Stimulated activated CD4-positive, alpha-beta T cell treated with anti-CD3 and anti-CD28 coated beads, Interleukin-15, amount 100 ng/mL, for 1 hour (primary cell): Measurements from ENCODE around the gene DNAH14.
"Not testable (repeated sequence)": the region's sequence is repeated elsewhere in the genome, so short reads cannot be mapped to it uniquely, and the experiment has no call there.

Experiments
- DNase-seq, 2 donors: peaks; one replicate each; pipeline ENCODE4 v3.0.0-alpha.2; 2020; ENCODE audit warnings: low read depth in 1 of 2, low spot score in 1 of 2

Gene DNAH14

DNA sequence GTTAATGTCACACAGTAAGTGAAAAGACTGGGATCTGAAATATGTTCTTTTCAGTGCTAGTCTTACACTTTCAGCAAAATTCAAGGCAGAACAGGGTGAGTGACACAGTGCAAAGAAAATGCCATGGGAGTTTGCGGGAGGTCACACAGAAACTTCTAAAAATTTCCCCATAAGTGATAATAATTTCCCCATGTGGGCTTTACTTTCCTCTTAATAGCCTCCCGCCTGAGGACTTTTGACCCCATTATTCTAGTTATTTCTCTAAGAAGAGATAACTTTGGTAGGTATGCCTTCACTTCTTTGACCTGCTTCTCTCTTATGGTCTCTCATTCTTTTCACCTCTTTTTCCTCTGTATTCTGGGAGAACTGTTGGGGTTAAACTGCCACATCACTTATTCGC, 8.1 kb upstream of the DNAH14 start:
- DNase-seq = no peak

DNA sequence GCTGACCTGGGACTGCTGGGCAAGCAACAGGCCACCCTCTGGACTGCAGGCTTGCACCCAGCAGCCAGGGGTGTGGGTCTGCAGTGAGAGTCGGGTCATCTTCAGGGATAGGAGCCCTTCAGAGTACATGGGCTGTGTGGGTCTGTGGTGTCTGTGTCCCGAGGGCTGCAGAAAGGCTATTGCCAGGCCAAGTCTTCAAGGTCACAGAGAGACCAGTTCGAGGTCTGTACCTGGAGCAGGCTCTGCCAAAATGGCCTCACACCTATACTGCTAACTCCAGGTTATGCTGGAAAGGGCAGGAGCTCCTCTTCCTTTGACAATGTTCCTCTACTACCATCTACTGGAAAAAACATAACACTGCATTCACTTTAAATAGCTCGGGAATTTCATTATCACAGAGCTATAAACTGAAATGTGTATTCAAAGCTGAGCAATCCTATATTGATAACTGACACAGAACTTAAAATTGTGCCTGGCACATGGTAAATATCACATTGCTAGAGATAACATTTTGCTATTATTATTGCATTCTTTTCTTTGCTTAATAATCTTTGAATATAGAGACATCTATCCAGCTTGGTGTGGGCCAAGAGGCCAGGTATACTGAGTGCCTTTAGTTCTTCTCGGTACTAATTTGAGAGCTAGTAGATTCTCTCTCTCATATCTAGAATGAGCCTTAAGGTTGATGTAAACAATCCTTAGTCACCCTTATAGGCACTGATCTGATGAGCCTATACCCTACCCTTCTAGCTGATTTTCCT, 6.9 kb upstream of the DNAH14 start:
- no peak for DNase-seq

DNA sequence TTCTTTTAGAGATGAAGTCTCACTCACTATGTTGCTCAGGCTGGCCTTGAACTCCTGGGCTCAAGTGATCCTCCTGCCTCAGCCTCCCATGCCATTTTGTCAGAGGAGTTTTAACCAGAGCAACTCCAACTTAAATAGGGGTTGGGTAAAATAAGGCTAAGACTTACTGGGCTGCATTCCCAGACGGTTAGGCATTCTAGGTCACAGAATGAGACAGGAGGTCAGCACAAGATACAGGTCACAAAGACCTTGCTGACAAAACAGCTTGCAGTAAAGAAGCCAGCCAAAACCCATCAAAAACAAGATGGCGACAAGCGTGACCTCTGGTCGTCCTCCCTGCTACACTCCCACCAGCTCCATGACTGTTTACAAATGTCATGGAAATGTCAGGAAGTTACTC, 5.7 kb upstream of the DNAH14 start:
- DNase-seq = no peak

DNA sequence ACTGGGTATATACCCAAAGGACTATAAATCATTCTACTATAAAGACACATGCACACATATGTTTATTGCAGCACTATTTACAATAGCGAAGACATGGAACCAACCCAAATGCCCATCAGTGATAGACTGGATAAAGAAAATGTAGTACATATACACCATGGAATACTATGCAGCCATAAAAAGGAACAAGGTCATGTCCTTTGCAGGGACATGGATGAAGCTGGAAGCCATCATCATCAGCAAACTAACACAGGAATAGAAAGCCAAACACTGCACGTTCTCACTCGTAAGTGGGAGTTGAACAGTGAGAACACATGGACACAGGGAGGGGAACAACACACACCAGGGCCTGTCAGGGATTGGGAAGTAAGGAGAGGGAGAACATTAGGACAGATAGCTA, 1.8 kb upstream of the DNAH14 start:
- DNase-seq = not testable (repeated sequence)

DNA sequence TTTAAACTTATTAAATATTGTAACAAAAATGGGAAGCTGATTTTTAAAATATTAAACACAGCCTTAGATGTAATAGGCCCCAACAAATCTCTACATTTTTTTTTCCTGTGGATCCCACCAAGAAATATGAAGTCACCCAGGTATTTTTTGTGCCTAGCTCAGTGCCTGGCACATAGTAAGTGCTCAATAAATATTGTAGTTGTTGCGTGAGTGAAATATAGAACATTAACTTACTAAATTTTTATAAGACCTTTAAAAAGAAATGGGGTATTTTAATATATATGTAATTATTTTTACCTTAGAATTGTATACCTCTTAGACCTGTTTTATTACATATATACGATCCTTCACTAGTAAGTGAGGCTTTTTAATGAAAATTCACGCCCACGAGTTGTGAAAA, 569 bp upstream of the DNAH14 start:
- no peak for DNase-seq

DNA sequence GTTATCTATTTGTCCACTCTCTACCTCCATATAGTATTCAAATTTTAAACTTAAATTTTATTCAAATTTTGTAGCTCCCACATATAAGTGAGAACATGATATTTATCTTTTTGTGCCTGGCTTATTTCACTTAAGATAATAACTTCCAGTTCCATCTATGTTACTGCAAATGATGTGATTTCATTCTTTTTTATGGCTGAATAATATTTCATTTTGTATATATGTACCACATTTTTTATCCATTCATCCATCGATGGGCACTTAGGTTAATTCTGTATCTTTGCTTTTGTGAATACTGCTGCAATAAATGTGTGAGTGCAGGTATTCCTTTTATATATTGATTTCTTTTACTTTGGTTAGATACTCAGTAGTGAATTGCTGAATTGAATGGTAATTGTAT, 2.1 kb downstream of the DNAH14 start:
- DNase-seq = no peak

DNA sequence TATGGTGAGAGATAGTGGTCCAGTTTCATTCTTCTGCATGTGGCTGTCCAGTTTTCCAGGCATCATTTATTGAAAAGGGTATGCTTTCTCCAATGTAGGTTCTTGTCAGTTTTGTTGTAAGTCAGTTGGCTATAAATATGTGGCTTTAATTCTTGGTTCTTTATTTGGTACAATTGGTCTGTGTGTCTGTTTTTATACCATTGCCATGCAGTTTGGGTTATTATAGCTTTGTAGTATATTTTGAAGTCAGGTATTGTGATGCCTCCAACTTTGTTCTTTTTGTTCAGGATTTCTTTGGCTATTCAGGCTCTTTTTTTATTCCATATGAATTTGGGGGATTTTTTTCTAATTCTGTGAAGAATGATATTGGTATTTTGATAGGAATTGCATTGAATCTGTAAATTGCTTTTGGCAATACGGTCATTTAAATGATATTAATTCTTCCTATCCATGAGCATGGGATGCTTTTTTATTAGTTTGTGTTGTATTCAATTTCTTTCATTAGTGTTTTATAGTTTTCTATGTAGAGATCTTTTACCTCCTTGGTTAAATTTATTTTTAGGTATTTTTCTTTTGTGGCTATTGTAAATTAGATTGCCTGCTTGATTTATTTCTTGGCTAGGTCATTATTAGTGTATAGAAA, 3.3 kb downstream of the DNAH14 start:
- DNase-seq = no peak

DNA sequence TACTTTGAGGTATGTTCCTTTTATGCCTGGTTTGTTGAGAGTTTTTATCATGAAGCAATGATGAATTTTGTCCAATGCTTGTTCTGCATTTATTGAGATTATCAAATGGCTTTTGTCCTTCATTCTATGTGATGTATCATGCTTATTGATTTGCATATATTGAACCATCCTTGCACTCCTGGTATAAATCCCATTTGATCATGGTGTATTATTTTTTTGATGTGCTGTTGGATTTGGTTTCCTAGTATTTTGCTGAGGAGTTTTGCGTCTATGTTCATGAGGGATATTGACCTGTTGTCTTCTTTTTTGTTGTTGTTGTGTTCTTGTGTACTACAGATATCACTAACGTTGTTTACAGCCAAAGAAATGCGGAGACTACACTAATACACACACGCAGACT, 4.1 kb downstream of the DNAH14 start:
- DNase-seq = no peak

DNA sequence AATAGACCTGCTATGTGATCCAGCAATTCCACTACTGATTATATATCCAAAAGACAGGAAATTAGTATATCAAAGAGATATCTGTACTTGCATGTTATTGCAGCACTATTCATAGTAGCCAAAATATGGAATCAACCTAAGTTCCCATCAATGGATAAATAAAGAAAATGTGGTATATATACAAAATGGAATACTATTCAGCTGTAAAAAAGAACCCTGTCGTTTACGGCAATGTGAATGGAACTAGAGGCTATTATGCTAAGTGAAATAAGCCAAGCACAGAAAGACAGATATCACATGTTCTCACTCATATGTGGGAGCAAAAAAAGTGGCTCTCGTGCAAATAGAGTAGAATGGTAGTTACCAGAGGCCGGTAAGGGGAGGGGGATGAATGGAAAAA, 9.2 kb downstream of the DNAH14 start:
- no peak for DNase-seq

DNA sequence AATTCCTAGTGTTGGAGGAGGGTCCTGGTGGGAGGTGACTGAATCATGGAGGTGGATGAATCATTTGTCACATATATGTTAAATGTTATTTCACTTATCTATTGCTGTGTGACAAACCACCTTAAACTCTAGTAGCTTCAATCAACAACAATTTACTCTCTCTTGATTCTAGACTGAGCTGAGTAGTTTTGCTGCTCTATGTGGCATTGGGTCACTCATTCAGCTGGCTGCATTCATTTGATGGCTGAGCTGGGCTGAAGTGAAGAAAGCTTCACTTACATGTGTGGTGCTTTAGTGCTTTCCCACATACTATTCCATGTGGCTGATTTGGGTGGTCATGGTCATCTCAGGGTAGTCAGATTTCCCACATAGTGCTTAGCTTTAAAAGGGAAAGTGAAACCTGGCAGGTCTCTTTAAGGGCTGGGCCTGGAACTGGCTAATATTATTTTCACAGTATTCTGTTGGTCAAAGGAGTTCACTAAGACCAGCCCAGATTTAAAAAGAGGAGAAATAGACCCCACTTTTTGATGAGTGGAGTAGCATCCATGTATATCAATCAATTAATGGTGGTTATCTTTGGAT, 10.5 kb downstream of the DNAH14 start:
- DNase-seq = no peak

DNA sequence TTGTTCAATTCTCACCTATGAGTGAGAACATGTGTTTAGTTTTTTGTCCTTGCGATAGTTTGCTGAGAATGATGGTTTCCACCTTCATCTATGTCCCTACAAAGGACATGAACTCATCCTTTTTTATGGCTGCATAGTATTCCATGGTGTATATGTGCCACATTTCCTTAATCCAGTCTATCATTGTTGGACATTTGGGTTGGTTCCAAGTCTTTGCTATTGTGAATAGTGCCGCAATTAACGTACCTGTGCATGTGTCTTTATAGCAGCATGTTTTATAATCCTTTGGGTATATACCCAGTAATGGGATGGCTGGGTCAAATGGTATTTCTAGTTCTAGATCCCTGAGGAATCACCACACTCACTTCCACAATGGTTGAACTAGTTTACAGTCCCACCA, 11.3 kb downstream of the DNAH14 start:
- not testable (repeated sequence) for DNase-seq

DNA sequence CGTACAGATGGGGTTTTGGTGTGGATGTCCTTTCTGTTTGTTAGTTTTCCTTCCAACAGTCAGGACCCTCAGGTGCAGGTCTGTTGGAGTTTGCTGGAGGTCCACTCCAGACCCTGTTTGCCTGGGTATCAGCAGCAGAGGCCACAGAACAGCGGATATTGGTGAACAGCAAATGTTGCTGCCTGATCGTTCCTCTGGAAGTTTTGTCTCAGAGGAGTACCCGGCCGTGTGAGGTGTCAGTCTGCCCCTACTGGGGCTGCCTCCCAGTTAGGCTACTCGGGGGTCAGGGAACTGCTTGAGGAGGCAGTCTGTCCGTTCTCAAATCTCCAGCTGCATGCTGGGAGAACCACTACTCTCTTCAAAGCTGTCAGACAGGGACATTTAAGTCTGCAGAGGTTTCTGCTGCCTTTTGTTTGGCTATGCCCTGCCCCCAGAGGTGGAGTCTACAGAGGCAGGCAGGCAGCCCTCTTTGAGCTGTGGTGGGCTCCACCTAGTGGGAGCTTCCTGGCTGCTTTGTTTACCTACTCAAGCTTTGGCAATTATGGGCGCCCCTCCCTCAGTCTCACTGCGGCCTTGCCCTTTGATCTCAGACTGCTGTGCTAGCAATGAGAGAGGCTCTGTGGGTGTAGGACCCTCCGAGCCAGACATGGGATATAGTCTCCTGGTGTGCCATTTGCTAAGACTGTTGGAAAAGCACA, 16.3 kb downstream of the DNAH14 start:
- not testable (repeated sequence) for DNase-seq

DNA sequence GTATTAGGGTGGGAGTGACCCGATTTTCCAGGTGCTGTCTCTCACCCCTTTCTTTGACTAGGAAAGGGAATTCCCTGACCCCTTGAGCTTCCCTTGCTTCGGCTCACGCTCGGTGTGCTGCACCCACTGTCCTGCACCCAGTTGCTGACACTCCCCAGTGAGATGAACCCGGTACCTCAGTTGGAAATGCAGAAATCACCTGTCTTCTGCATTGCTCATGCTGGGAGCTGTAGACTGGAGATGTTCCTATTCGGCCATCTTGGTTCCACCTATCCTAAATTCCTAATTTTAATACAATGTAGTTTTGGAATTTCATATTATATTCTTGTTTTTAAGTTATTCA, 16.8 kb downstream of the DNAH14 start:
- not testable (repeated sequence) for DNase-seq

DNA sequence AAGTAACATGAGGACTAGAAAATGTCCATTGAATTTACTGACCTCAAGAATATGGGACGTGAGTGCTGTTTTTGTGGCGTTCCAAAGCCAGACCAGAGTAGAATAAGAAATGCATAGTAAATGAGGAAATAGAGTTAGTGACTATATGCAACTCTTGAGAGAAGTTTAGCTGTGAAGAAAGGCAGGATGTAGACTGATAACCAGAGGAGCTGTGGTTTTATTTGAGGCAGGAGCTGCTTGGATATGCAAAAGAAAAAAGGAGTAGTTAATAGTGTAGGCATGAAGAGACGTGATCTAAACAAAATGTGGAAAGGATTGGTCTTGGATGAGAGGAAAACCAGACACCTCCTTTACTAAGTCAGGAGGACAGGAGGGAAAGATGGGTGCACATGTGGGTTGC, 28.2 kb downstream of the DNAH14 start:
- DNase-seq = no peak

DNA sequence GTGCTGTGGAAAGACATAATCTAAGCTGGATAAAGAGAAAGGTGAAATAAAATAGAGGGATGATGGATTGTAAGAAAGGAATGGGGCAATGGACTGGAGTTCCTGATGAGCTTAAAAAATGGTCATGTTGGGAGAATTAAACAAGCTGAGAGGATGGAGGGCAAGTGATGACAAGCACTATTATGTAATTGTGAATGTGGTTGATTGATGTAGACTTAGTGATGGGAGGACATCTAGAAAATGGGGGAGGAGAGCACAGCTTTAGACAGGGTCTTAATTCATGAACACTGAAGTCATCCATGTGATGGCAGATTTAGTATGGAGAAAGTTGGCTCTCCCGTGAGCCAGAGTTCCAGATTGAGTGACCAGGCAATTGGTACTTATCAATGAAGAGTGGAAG, 29.0 kb downstream of the DNAH14 start:
- no peak for DNase-seq

DNA sequence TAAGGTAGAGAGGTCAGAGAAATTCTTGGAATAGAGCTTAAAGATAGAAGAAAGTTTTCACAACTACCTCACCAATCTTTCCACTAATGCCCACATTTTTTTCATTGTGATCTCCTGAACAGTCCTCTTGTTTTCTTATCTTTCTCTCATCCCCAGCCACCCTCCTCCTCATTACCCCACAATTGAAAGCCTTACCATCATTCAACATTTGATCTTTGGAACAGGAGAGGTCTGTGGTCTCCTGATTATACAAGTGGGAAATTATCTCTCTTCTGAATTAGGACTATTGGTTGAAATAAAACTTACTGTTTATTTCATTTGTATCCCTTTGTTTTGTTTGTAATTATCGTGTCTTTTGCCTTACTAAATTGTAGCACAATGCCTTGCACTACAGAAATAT, 29.6 kb downstream of the DNAH14 start:
- DNase-seq = no peak

DNA sequence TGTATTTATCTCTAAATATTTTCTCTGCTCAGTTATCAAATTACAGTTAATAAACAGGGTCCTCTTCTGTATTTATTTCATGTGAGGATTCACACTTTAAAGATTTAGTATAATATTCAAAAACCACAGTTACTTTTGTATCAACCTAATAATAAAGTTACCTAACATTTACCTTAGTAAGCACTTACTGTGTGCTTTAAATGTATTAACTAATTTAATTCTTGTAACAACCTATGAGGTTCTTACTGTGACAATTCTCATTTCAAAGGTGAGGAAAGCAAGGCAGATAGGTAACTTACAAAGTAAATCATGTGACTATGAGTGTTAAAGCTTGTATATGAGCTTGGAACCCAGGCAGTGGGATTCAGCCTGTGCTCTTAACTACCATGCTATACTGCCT, 30.2 kb downstream of the DNAH14 start:
- DNase-seq = no peak

DNA sequence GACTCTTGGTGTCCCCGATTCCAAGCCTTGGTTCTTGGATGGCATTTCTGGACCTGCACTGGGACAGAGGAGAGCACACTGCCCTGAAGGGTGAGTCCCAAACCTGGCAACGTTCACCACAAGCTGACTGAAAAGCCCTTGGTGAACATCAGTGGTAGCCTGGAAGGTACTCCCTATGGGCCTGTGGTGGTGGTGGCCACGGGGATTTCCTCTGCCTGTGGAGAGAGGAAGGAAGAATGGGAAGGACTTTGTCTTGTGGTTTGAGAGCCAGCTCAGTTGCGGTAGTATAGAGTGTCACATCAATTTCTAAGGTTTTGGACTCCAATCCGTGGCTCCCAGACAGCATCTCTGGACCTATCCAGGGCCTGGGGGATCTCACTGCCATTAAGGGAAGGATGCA, 50.7 kb downstream of the DNAH14 start:
- no peak for DNase-seq

DNA sequence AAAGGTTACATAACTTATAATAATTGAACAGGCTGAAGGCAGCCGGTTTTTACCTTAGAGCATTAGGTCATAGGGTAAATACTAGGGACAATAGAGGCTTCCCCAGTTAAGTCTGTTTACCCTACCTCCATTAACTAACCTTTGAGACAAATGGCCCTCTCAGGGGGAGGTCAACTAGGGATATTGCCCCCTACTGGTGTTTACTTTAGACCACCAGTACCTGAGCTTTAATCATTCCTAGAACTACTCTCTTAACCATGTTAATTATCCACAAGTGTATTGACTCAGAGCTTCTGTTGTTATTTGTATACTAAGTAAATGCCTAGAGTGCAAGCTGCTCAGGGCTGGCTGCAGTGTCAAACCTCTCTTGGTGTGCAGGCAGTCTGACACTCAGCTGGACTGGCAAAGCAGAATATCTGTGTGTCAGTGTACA, 52.5 kb downstream of the DNAH14 start:
- DNase-seq = not testable (repeated sequence)

DNA sequence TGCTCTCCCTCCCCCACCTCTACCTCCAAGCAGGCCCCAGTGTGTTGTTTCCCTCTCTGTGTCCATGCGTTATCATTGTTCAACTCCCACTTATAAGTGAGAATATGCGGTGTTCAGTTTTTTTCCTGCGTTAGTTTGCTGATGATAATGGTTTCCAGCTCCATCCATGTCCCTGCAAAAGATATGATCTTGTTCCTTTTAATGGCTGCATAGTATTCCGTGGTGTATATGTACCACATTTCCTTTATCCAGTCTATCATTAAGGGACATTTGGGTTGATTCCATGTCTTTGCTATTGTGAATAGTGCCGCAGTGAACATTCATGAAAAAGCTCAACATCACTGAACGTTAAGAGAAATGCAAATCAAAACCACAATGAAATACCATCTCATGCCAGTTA, 58.6 kb downstream of the DNAH14 start:
- DNase-seq = no peak

DNA sequence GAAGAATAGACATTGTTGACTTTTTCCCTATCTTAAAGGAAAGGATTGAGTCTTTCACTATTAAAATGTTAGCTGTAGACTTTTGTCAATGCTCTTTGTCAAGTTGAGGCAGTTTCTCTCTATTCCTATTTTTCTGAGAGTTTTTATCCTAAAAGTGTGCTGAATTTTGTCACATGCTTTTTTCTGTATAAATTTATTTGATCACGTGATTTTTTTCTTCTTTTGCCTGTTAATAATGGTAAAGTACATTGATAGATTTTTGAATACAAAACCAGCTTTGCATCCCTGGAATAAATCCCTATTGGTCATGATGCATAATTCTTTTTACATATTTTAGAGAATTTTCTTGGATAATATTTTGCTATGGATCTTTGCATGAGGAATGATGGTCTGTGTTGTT, 60.1 kb downstream of the DNAH14 start:
- DNase-seq = no peak

DNA sequence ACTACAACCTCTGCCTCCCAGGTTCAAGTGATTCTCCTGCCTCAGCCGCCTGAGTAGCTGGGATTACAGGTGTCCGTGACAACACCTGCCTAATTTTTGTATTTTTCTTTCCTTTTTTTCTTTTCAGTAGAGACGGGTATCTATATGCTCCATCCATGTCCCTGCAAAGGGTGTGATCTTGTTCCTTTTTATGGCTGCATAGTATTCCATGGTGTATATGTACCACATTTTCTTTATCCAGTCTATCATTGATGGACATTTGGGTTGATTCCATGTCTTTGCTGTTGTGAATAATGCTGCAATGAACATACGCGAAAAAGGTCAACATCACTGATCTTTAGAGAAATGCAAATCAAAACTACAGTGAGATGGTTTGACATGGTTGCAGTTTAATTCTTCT, 62.1 kb downstream of the DNAH14 start:
- DNase-seq = not testable (repeated sequence)
